DND-41 (cell line): Measurements from ENCODE around the gene CPM.

Source experiments
- ATAC-seq: fragments of 200-7000 bp; cut with Tn5 transposase; 3 replicates; pipeline ENCODE4 v1.9.1; 2021; ENCODE audit warnings: low read depth; ENCODE audit not compliant: insufficient read depth
- DNase-seq: peaks from one replicate; pipeline ENCODE4 v3.0.0-alpha.2; 2020
- H2AFZ ChIP-seq: 2 replicates; pipeline ENCODE4 v1.6.0; 2012; ENCODE audit warnings: low read depth, low read length
- H3K27ac ChIP-seq: 2 replicates; pipeline ENCODE4 v1.5.1; 2012; ENCODE audit warnings: low read length, inconsistent platforms
- H3K27me3 ChIP-seq: fragments of 200-600 bp; sonication (generic); 2 replicates; pipeline ENCODE4 v1.6.0; 2012; ENCODE audit warnings: low read length, mild to moderate bottlenecking, inconsistent platforms; ENCODE audit not compliant: insufficient read depth, poor library complexity
- H3K36me3 ChIP-seq: 2 replicates; pipeline ENCODE4 v1.5.1; 2012; ENCODE audit warnings: low read length, inconsistent platforms; ENCODE audit not compliant: insufficient read depth
- H3K4me1 ChIP-seq: 2 replicates; pipeline ENCODE4 v1.5.1; 2012; ENCODE audit warnings: mild to moderate bottlenecking, low read length; ENCODE audit not compliant: insufficient read depth
- H3K4me2 ChIP-seq: 2 replicates; pipeline ENCODE4 v1.6.0; 2012; ENCODE audit warnings: mild to moderate bottlenecking, moderate library complexity, low read length, inconsistent platforms; ENCODE audit not compliant: insufficient read depth
- H3K4me3 ChIP-seq, 2 experiments: fragments of 200-600 bp in 1 of 2; shearing (Covaris generic) in 1 of 2; 2 replicates each; pipeline ENCODE4 v1.5.1; 2012 to 2016; ENCODE audit warnings: inconsistent platforms in 2 of 2, low read length in 2 of 2, mild to moderate bottlenecking in 2 of 2, low read depth in 1 of 2, moderate library complexity in 1 of 2
- H3K79me2 ChIP-seq: 2 replicates; pipeline ENCODE4 v1.6.0; 2012; ENCODE audit warnings: low read length, inconsistent platforms; ENCODE audit not compliant: insufficient read depth
- H3K9ac ChIP-seq: 2 replicates; pipeline ENCODE4 v1.6.0; 2012; ENCODE audit warnings: low read depth, mild to moderate bottlenecking, inconsistent platforms, low read length, moderate library complexity
- H3K9me3 ChIP-seq: 2 replicates; pipeline ENCODE4 v1.5.1; 2012; ENCODE audit warnings: low read length, moderate library complexity, mild to moderate bottlenecking, inconsistent platforms; ENCODE audit not compliant: insufficient read depth, severe bottlenecking
- H4K20me1 ChIP-seq: 2 replicates; pipeline ENCODE4 v1.6.0; 2012; ENCODE audit warnings: low read length; ENCODE audit not compliant: insufficient read depth
- CTCF ChIP-seq: IDR thresholded peaks from 2 replicates; pipeline ENCODE4 v1.5.1; 2012; ENCODE audit warnings: borderline replicate concordance, low read length, moderate library complexity, mild to moderate bottlenecking; ENCODE audit not compliant: poor library complexity, severe bottlenecking; ENCODE audit errors: extremely low read depth
- EZH2 ChIP-seq: IDR thresholded peaks from 3 replicates; pipeline ENCODE4 v1.6.1; 2012; ENCODE audit warnings: borderline replicate concordance, low read depth, mild to moderate bottlenecking, moderate library complexity, low read length, inconsistent platforms; ENCODE audit not compliant: severe bottlenecking

The CPM gene

GRCh38 chr12:68959143-68959858, 26.3 kb upstream of the CPM start:
- no peak overlapping the region for H2AFZ ChIP-seq
- ATAC-seq (no peak), DNase-seq (no peak)
- H4K20me1 ChIP-seq = no peaks in the 10 kb centered on the region
- H3K4me2 ChIP-seq = no peak overlapping the region
- peaks cover 8% of the 10 kb centered on the region for H3K9me3 ChIP-seq
- no peaks in the 10 kb centered on the region for H3K36me3 ChIP-seq
- no peak overlapping the region for H3K4me3 ChIP-seq
- no peaks in the 10 kb centered on the region for H3K79me2 ChIP-seq
- 0 out of 2 replicates have a peak, but pooled peaks cover 4% of the 10 kb centered on the region for H3K4me1 ChIP-seq
- no peak for TF ChIP-seq CTCF
- TF ChIP-seq EZH2 = no peak
- no peak overlapping the region for H3K27ac ChIP-seq
- no peak overlapping the region for H3K9ac ChIP-seq
- H3K27me3 ChIP-seq = no peaks in the 10 kb centered on the region

- no peaks in the 10 kb centered on the region for H4K20me1 ChIP-seq
- no peaks in the 10 kb centered on the region for H3K27me3 ChIP-seq
- ATAC-seq (0 out of 3 replicates have a peak, but pooled peaks have one; percentile 40), DNase-seq (no peak)
- H3K9ac ChIP-seq = no peak overlapping the region
- no peak overlapping the region for H3K4me2 ChIP-seq
- H3K4me1 ChIP-seq = 0 out of 2 replicates have a peak, but pooled peaks cover 4% of the 10 kb centered on the region
- no peak overlapping the region for H3K4me3 ChIP-seq
- H3K79me2 ChIP-seq = no peaks in the 10 kb centered on the region
- H2AFZ ChIP-seq = no peak overlapping the region
- no peaks in the 10 kb centered on the region for H3K36me3 ChIP-seq
- H3K27ac ChIP-seq = no peak overlapping the region
- TF ChIP-seq CTCF (no peak), EZH2 (no peak)
- H3K9me3 ChIP-seq = peaks cover 8% of the 10 kb centered on the region
Measured at GRCh38 chr12:68958322-68958721, 25.4 kb upstream of the CPM start.

GRCh38 chr12:68957273-68957672, 24.3 kb upstream of the CPM start:
- H3K9ac ChIP-seq = no peak overlapping the region
- DNase-seq (no peak), ATAC-seq (no peak)
- TF ChIP-seq EZH2 (no peak), CTCF (no peak)
- no peaks in the 10 kb centered on the region for H3K27me3 ChIP-seq
- no peaks in the 10 kb centered on the region for H4K20me1 ChIP-seq
- H3K4me3 ChIP-seq = no peak overlapping the region
- H2AFZ ChIP-seq = no peak overlapping the region
- no peak overlapping the region for H3K4me2 ChIP-seq
- H3K36me3 ChIP-seq = no peaks in the 10 kb centered on the region
- H3K27ac ChIP-seq = no peak overlapping the region
- H3K9me3 ChIP-seq = peaks cover 8% of the 10 kb centered on the region
- H3K4me1 ChIP-seq = 0 out of 2 replicates have a peak, but pooled peaks cover 4% of the 10 kb centered on the region
- no peaks in the 10 kb centered on the region for H3K79me2 ChIP-seq

GRCh38 chr12:68956466-68956865, 23.5 kb upstream of the CPM start:
- H3K9ac ChIP-seq = no peak overlapping the region
- H3K9me3 ChIP-seq = peaks cover 8% of the 10 kb centered on the region
- H3K4me3 ChIP-seq = no peak overlapping the region
- H3K27me3 ChIP-seq = no peaks in the 10 kb centered on the region
- no peak overlapping the region for H2AFZ ChIP-seq
- H3K79me2 ChIP-seq = no peaks in the 10 kb centered on the region
- no peak overlapping the region for H3K4me2 ChIP-seq
- no peaks in the 10 kb centered on the region for H4K20me1 ChIP-seq
- TF ChIP-seq CTCF (no peak), EZH2 (no peak)
- H3K36me3 ChIP-seq = no peaks in the 10 kb centered on the region
- no peak for ATAC-seq
- no peak overlapping the region for H3K27ac ChIP-seq
- no peak for DNase-seq
- 0 out of 2 replicates have a peak, but pooled peaks cover 4% of the 10 kb centered on the region for H3K4me1 ChIP-seq
